SU-DHL-6 (cell line): Measurements from ENCODE around the gene SERPINB3.
"Not testable (repeated sequence)": the region's sequence is repeated elsewhere in the genome, so short reads cannot be mapped to it uniquely, and the experiment has no call there.

Experiments used
- EZH2phosphoT487 ChIP-seq: fragments of 200-600 bp; sonication (generic), shearing (Covaris generic); conservative IDR thresholded peaks from 2 replicates; pipeline ENCODE4 v1.6.1; 2018; ENCODE audit warnings: mild to moderate bottlenecking, antibody characterized with exemption, low read length, moderate library complexity, mixed read lengths
- TF ChIP-seq, protein P1 (sequence below): fragments of 200-600 bp; sonication (generic); IDR thresholded peaks from one replicate; pipeline ENCODE4 v1.5.1; 2017; ENCODE audit warnings: antibody characterized with exemption, mild to moderate bottlenecking, low read length, moderate library complexity; ENCODE audit not compliant: insufficient read depth, poor library complexity, severe bottlenecking

DNA sequence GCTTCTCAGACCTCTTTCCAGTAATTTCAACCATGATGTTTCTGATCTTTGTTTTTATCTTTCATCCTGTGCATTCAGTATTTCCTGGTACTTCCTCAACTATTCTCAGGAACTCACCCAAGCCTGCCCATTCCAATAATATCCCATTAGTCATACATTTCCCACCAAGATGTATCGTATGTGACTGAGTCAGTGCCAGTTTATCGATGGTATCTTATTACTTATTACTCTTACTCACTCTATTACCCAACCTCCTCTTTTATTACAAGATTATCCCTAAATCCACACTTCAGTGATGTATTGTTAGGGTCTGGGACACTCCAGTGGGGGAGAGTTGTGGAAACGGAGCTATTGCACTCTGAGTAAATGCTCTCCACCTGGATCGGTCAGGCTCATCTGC is 2.8 kb downstream of the SERPINB3 start:
- TF ChIP-seq EZH2phosphoT487: not testable (repeated sequence)
- TF ChIP-seq, protein P1, sequence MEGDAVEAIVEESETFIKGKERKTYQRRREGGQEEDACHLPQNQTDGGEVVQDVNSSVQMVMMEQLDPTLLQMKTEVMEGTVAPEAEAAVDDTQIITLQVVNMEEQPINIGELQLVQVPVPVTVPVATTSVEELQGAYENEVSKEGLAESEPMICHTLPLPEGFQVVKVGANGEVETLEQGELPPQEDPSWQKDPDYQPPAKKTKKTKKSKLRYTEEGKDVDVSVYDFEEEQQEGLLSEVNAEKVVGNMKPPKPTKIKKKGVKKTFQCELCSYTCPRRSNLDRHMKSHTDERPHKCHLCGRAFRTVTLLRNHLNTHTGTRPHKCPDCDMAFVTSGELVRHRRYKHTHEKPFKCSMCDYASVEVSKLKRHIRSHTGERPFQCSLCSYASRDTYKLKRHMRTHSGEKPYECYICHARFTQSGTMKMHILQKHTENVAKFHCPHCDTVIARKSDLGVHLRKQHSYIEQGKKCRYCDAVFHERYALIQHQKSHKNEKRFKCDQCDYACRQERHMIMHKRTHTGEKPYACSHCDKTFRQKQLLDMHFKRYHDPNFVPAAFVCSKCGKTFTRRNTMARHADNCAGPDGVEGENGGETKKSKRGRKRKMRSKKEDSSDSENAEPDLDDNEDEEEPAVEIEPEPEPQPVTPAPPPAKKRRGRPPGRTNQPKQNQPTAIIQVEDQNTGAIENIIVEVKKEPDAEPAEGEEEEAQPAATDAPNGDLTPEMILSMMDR: not testable (repeated sequence)
